Activated gamma-delta T cell (primary cell): ENCODE data around the gene MKLN1.
"Not testable (repeated sequence)": the region's sequence is repeated elsewhere in the genome, so short reads cannot be mapped to it uniquely, and the experiment has no call there.

Experiments
- DNase-seq: peaks from one replicate; lab custom pipeline; 2025; lab: John Stamatoyannopoulos, UW

The MKLN1 gene

GRCh38 chr7:131400681-131401176 is 73.1 kb downstream of the MKLN1 start:
- no peak for DNase-seq

- DNase-seq: no peak
These were observed 73.5 kb downstream of the MKLN1 start for GRCh38 chr7:131401194-131401593.

- DNase-seq: no peak
These were observed 75.6 kb downstream of the MKLN1 start for GRCh38 chr7:131403322-131403721.

GRCh38 chr7:131404226-131404911 is 76.7 kb downstream of the MKLN1 start:
- DNase-seq: no peak

GRCh38 chr7:131409129-131409766 is 81.6 kb downstream of the MKLN1 start:
- no peak for DNase-seq

- no peak for DNase-seq
These were observed 84.4 kb downstream of the MKLN1 start for GRCh38 chr7:131412031-131412430.

GRCh38 chr7:131413711-131414110 is 86.0 kb downstream of the MKLN1 start:
- DNase-seq: no peak

GRCh38 chr7:131424219-131424822 is 96.6 kb downstream of the MKLN1 start:
- DNase-seq: no peak

GRCh38 chr7:131425992-131426391 is 98.3 kb downstream of the MKLN1 start:
- DNase-seq: no peak

- DNase-seq: not testable (repeated sequence)
These were observed 103.2 kb downstream of the MKLN1 start for GRCh38 chr7:131430826-131431225.

- DNase-seq: no peak
These were observed 103.6 kb downstream of the MKLN1 start for GRCh38 chr7:131431289-131431688.

GRCh38 chr7:131431756-131432155 is 104.1 kb downstream of the MKLN1 start:
- no peak for DNase-seq

- no peak for DNase-seq
These were observed 108.7 kb downstream of the MKLN1 start for GRCh38 chr7:131436384-131436783.

- DNase-seq: no peak
These were observed 111.3 kb downstream of the MKLN1 start for GRCh38 chr7:131438969-131439368.

- no peak for DNase-seq
These were observed 115.8 kb downstream of the MKLN1 start for GRCh38 chr7:131443496-131443895.

GRCh38 chr7:131444683-131445082 is 117.0 kb downstream of the MKLN1 start:
- no peak for DNase-seq

- no peak for DNase-seq
These were observed 121.8 kb downstream of the MKLN1 start for GRCh38 chr7:131449373-131449902.

GRCh38 chr7:131454498-131454897 is 126.8 kb downstream of the MKLN1 start:
- DNase-seq: no peak

GRCh38 chr7:131455001-131455400 is 127.3 kb downstream of the MKLN1 start:
- no peak for DNase-seq

GRCh38 chr7:131455546-131455945 is 127.9 kb downstream of the MKLN1 start:
- no peak for DNase-seq

- no peak for DNase-seq
These were observed 128.7 kb downstream of the MKLN1 start for GRCh38 chr7:131456338-131456737.

- DNase-seq: no peak
These were observed 131.6 kb downstream of the MKLN1 start for GRCh38 chr7:131459256-131459655.

- DNase-seq: no peak
These were observed 134.4 kb downstream of the MKLN1 start for GRCh38 chr7:131462059-131462458.
